ENCODE measurements around the gene OSBPL9. TPM values are rescaled to one million over a fixed set of nuclear protein-coding genes. Genes with fewer than 3 reads are reported as not detected.
A peak's percentile ranks its signal among the peaks of the same experiment; 100 is the strongest.

OSBPL9 gene
- total and polyA plus RNA-seq, 2 experiments from 2014 or later, result 82.7 to 102 TPM

GRCh38 chr1:51791888-51792287 lies 175.0 kb downstream of the OSBPL9 start (continued):
- TF ChIP-seq REST (IDR thresholded peaks at IDR 0.05; ENCODE audit: unreplicated experiment) (no peak), EZH2 (IDR thresholded peaks at IDR 0.05; ENCODE audit: low read depth, unreplicated experiment) (no peak), ZNF331 (CRISPR knock-in tag; IDR thresholded peaks at IDR 0.05; ENCODE audit: low read depth) (no peak), CREB1 (CRISPR knock-in tag; IDR thresholded peaks at IDR 0.05; ENCODE audit: low read depth) (no peak), EZH2phosphoT487 (IDR thresholded peaks at IDR 0.05; ENCODE audit: unreplicated experiment) (no peak), ETS1 (IDR thresholded peaks at IDR 0.05) (no peak)

GRCh38 chr1:51792864-51793263 lies 176.0 kb downstream of the OSBPL9 start:
- Histone ChIP-seq H2AFZ (no peak overlapping the region), H3F3A (replicated peaks; ENCODE audit: low read depth) (no peaks in the 10 kb centered on the region), H3K4me3 (no peak overlapping the region), H4K20me1 (replicated peaks; ENCODE audit: insufficient read depth) (peaks cover 14% of the 10 kb centered on the region), H3K27me3 (ENCODE audit: insufficient read depth) (no peaks in the 10 kb centered on the region), H3K4me1 (ENCODE audit: insufficient read depth) (no peaks in the 10 kb centered on the region), H3K36me3 (ENCODE audit: insufficient read depth) (peaks cover 45% of the 10 kb centered on the region), H3K4me2 (no peak overlapping the region), H3K9me2 (ENCODE audit: insufficient read depth) (no peaks in the 10 kb centered on the region), H3K79me2 (replicated peaks; ENCODE audit: insufficient read depth) (no peaks in the 10 kb centered on the region), H3K27ac (ENCODE audit: low read depth) (peak overlapping the region; percentile 50; the same call in 1 of the 2 replicates)
- H3K27me3 Mint-ChIP-seq (ENCODE audit: insufficient read depth, low read depth, poor library complexity), result peaks cover 1% of the 10 kb centered on the region
- no peaks in the 10 kb centered on the region for H3K9me3 Mint-ChIP-seq
- no peak overlapping the region for H3K4me3 Mint-ChIP-seq
- DNase-seq (ENCODE audit: low spot score) (no peak), ATAC-seq (no peak; the same call in 2 of the 3 replicates)
- peaks cover 68% of the 10 kb centered on the region for H3K36me3 Mint-ChIP-seq (ENCODE audit: low read depth)
- H3K4me1 Mint-ChIP-seq, result no peaks in the 10 kb centered on the region
- 0 out of 2 replicates have a peak overlapping the region, but pooled peaks have one; percentile 17 for H3K27ac Mint-ChIP-seq
- TF ChIP-seq ZNF331 (CRISPR knock-in tag; IDR thresholded peaks at IDR 0.05; ENCODE audit: low read depth), result no peak
- TF ChIP-seq ZNF114 (CRISPR knock-in tag; IDR thresholded peaks at IDR 0.05), result no peak
- TF ChIP-seq, protein P1, sequence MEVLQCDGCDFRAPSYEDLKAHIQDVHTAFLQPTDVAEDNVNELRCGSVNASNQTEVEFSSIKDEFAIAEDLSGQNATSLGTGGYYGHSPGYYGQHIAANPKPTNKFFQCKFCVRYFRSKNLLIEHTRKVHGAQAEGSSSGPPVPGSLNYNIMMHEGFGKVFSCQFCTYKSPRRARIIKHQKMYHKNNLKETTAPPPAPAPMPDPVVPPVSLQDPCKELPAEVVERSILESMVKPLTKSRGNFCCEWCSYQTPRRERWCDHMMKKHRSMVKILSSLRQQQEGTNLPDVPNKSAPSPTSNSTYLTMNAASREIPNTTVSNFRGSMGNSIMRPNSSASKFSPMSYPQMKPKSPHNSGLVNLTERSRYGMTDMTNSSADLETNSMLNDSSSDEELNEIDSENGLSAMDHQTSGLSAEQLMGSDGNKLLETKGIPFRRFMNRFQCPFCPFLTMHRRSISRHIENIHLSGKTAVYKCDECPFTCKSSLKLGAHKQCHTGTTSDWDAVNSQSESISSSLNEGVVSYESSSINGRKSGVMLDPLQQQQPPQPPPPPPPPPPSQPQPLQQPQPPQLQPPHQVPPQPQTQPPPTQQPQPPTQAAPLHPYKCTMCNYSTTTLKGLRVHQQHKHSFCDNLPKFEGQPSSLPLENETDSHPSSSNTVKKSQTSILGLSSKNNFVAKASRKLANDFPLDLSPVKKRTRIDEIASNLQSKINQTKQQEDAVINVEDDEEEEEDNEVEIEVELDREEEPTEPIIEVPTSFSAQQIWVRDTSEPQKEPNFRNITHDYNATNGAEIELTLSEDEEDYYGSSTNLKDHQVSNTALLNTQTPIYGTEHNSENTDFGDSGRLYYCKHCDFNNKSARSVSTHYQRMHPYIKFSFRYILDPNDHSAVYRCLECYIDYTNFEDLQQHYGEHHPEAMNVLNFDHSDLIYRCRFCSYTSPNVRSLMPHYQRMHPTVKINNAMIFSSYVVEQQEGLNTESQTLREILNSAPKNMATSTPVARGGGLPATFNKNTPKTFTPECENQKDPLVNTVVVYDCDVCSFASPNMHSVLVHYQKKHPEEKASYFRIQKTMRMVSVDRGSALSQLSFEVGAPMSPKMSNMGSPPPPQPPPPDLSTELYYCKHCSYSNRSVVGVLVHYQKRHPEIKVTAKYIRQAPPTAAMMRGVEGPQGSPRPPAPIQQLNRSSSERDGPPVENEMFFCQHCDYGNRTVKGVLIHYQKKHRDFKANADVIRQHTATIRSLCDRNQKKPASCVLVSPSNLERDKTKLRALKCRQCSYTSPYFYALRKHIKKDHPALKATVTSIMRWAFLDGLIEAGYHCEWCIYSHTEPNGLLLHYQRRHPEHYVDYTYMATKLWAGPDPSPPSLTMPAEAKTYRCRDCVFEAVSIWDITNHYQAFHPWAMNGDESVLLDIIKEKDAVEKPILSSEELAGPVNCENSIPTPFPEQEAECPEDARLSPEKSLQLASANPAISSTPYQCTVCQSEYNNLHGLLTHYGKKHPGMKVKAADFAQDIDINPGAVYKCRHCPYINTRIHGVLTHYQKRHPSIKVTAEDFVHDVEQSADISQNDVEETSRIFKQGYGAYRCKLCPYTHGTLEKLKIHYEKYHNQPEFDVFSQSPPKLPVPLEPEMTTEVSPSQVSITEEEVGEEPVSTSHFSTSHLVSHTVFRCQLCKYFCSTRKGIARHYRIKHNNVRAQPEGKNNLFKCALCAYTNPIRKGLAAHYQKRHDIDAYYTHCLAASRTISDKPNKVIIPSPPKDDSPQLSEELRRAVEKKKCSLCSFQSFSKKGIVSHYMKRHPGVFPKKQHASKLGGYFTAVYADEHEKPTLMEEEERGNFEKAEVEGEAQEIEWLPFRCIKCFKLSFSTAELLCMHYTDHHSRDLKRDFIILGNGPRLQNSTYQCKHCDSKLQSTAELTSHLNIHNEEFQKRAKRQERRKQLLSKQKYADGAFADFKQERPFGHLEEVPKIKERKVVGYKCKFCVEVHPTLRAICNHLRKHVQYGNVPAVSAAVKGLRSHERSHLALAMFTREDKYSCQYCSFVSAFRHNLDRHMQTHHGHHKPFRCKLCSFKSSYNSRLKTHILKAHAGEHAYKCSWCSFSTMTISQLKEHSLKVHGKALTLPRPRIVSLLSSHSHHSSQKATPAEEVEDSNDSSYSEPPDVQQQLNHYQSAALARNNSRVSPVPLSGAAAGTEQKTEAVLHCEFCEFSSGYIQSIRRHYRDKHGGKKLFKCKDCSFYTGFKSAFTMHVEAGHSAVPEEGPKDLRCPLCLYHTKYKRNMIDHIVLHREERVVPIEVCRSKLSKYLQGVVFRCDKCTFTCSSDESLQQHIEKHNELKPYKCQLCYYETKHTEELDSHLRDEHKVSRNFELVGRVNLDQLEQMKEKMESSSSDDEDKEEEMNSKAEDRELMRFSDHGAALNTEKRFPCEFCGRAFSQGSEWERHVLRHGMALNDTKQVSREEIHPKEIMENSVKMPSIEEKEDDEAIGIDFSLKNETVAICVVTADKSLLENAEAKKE (CRISPR knock-in tag; IDR thresholded peaks at IDR 0.05), result no peak
- no peak for TF ChIP-seq STAT1 (IDR thresholded peaks at IDR 0.05; ENCODE audit: unreplicated experiment)
- no peak for TF ChIP-seq EZH2phosphoT487 (IDR thresholded peaks at IDR 0.05; ENCODE audit: unreplicated experiment)
- TF ChIP-seq NANOG (IDR thresholded peaks at IDR 0.05; ENCODE audit: borderline replicate concordance), result no peak
- TF ChIP-seq JUNB (IDR thresholded peaks at IDR 0.05; ENCODE audit: unreplicated experiment), result no peak
- TF ChIP-seq CREB1 (CRISPR knock-in tag; IDR thresholded peaks at IDR 0.05; ENCODE audit: low read depth), result no peak
- no peak for TF ChIP-seq ETS1 (IDR thresholded peaks at IDR 0.05)
